ENCODE data around the gene RBBP6.

Gene RBBP6

GRCh38 chr16:24583494-24583893, 44.1 kb downstream of the RBBP6 start:
- TF ChIP-seq CTCF (IDR thresholded peaks at IDR 0.05; ENCODE audit: borderline replicate concordance, insufficient read depth, low read depth, low read length): no peak
- H3K4me3 ChIP-seq (ENCODE audit: low read depth, low read length): no peak overlapping the region

GRCh38 chr16:24589997-24590396, 50.6 kb downstream of the RBBP6 start:
- H3K4me3 ChIP-seq (ENCODE audit: low read depth, low read length): no peak overlapping the region
- TF ChIP-seq CTCF (IDR thresholded peaks at IDR 0.05; ENCODE audit: borderline replicate concordance, insufficient read depth, low read depth, low read length): no peak

GRCh38 chr16:24598777-24599437, 59.5 kb downstream of the RBBP6 start:
- no peak overlapping the region for H3K4me3 ChIP-seq (ENCODE audit: low read depth, low read length)
- no peak for TF ChIP-seq CTCF (IDR thresholded peaks at IDR 0.05; ENCODE audit: borderline replicate concordance, insufficient read depth, low read depth, low read length)

GRCh38 chr16:24609417-24609739, 70.0 kb downstream of the RBBP6 start:
- no peak for TF ChIP-seq CTCF (IDR thresholded peaks at IDR 0.05; ENCODE audit: borderline replicate concordance, insufficient read depth, low read depth, low read length)
- H3K4me3 ChIP-seq (ENCODE audit: low read depth, low read length): no peak overlapping the region

- no peak overlapping the region for H3K4me3 ChIP-seq (ENCODE audit: low read depth, low read length)
- TF ChIP-seq CTCF (IDR thresholded peaks at IDR 0.05; ENCODE audit: borderline replicate concordance, insufficient read depth, low read depth, low read length): no peak
Observed at GRCh38 chr16:24609740-24610415, 70.5 kb downstream of the RBBP6 start.

- TF ChIP-seq CTCF (IDR thresholded peaks at IDR 0.05; ENCODE audit: borderline replicate concordance, insufficient read depth, low read depth, low read length): no peak
- H3K4me3 ChIP-seq (ENCODE audit: low read depth, low read length): no peak overlapping the region
Observed at GRCh38 chr16:24610416-24610755, 71.0 kb downstream of the RBBP6 start.

- TF ChIP-seq CTCF (IDR thresholded peaks at IDR 0.05; ENCODE audit: borderline replicate concordance, insufficient read depth, low read depth, low read length): no peak
- H3K4me3 ChIP-seq (ENCODE audit: low read depth, low read length): no peak overlapping the region
Observed at GRCh38 chr16:24611310-24611709, 71.9 kb downstream of the RBBP6 start.

All from GM12875 (cell line).